DND-41 (cell line): ENCODE measurements around the gene ATP6V0E1.
"Not testable (repeated sequence)": the region's sequence is repeated elsewhere in the genome, so short reads cannot be mapped to it uniquely, and the experiment has no call there.

Source experiments
- ATAC-seq: fragments of 200-7000 bp; cut with Tn5 transposase; 3 replicates; pipeline ENCODE4 v1.9.1; 2021; ENCODE audit warnings: low read depth; ENCODE audit not compliant: insufficient read depth
- DNase-seq: peaks from one replicate; pipeline ENCODE4 v3.0.0-alpha.2; 2020
- H2AFZ ChIP-seq: 2 replicates; pipeline ENCODE4 v1.6.0; 2012; ENCODE audit warnings: low read depth, low read length
- H3K27ac ChIP-seq: 2 replicates; pipeline ENCODE4 v1.5.1; 2012; ENCODE audit warnings: low read length, inconsistent platforms
- H3K27me3 ChIP-seq: fragments of 200-600 bp; sonication (generic); 2 replicates; pipeline ENCODE4 v1.6.0; 2012; ENCODE audit warnings: low read length, mild to moderate bottlenecking, inconsistent platforms; ENCODE audit not compliant: insufficient read depth, poor library complexity
- H3K36me3 ChIP-seq: 2 replicates; pipeline ENCODE4 v1.5.1; 2012; ENCODE audit warnings: low read length, inconsistent platforms; ENCODE audit not compliant: insufficient read depth
- H3K4me1 ChIP-seq: 2 replicates; pipeline ENCODE4 v1.5.1; 2012; ENCODE audit warnings: mild to moderate bottlenecking, low read length; ENCODE audit not compliant: insufficient read depth
- H3K4me2 ChIP-seq: 2 replicates; pipeline ENCODE4 v1.6.0; 2012; ENCODE audit warnings: mild to moderate bottlenecking, moderate library complexity, low read length, inconsistent platforms; ENCODE audit not compliant: insufficient read depth
- H3K4me3 ChIP-seq, 2 experiments: fragments of 200-600 bp in 1 of 2; shearing (Covaris generic) in 1 of 2; 2 replicates each; pipeline ENCODE4 v1.5.1; 2012 to 2016; ENCODE audit warnings: inconsistent platforms in 2 of 2, low read length in 2 of 2, mild to moderate bottlenecking in 2 of 2, low read depth in 1 of 2, moderate library complexity in 1 of 2
- H3K79me2 ChIP-seq: 2 replicates; pipeline ENCODE4 v1.6.0; 2012; ENCODE audit warnings: low read length, inconsistent platforms; ENCODE audit not compliant: insufficient read depth
- H3K9ac ChIP-seq: 2 replicates; pipeline ENCODE4 v1.6.0; 2012; ENCODE audit warnings: low read depth, mild to moderate bottlenecking, inconsistent platforms, low read length, moderate library complexity
- H3K9me3 ChIP-seq: 2 replicates; pipeline ENCODE4 v1.5.1; 2012; ENCODE audit warnings: low read length, moderate library complexity, mild to moderate bottlenecking, inconsistent platforms; ENCODE audit not compliant: insufficient read depth, severe bottlenecking
- H4K20me1 ChIP-seq: 2 replicates; pipeline ENCODE4 v1.6.0; 2012; ENCODE audit warnings: low read length; ENCODE audit not compliant: insufficient read depth
- EZH2 ChIP-seq: IDR thresholded peaks from 3 replicates; pipeline ENCODE4 v1.6.1; 2012; ENCODE audit warnings: borderline replicate concordance, low read depth, mild to moderate bottlenecking, moderate library complexity, low read length, inconsistent platforms; ENCODE audit not compliant: severe bottlenecking
- TF ChIP-seq, protein P1 (sequence below): IDR thresholded peaks from 2 replicates; pipeline ENCODE4 v1.5.1; 2012; ENCODE audit warnings: borderline replicate concordance, low read length, moderate library complexity, mild to moderate bottlenecking; ENCODE audit not compliant: poor library complexity, severe bottlenecking; ENCODE audit errors: extremely low read depth

ATP6V0E1 gene

GRCh38 chr5:173027905-173028304, 44.3 kb downstream of the ATP6V0E1 start:
- H3K4me2 ChIP-seq = no peak overlapping the region
- H3K36me3 ChIP-seq = peaks cover 22% of the 10 kb centered on the region
- peaks cover 79% of the 10 kb centered on the region for H3K79me2 ChIP-seq
- no peak overlapping the region for H3K27ac ChIP-seq
- H3K4me1 ChIP-seq = no peaks in the 10 kb centered on the region
- no peak overlapping the region for H3K4me3 ChIP-seq
- H4K20me1 ChIP-seq = peaks cover 40% of the 10 kb centered on the region; the same call in 1 of the 2 replicates
- H3K27me3 ChIP-seq = no peaks in the 10 kb centered on the region
- H3K9ac ChIP-seq = no peak overlapping the region
- DNase-seq (no peak), ATAC-seq (no peak)
- TF ChIP-seq, protein P1, sequence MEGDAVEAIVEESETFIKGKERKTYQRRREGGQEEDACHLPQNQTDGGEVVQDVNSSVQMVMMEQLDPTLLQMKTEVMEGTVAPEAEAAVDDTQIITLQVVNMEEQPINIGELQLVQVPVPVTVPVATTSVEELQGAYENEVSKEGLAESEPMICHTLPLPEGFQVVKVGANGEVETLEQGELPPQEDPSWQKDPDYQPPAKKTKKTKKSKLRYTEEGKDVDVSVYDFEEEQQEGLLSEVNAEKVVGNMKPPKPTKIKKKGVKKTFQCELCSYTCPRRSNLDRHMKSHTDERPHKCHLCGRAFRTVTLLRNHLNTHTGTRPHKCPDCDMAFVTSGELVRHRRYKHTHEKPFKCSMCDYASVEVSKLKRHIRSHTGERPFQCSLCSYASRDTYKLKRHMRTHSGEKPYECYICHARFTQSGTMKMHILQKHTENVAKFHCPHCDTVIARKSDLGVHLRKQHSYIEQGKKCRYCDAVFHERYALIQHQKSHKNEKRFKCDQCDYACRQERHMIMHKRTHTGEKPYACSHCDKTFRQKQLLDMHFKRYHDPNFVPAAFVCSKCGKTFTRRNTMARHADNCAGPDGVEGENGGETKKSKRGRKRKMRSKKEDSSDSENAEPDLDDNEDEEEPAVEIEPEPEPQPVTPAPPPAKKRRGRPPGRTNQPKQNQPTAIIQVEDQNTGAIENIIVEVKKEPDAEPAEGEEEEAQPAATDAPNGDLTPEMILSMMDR = no peak
- no peak for TF ChIP-seq EZH2
- no peak overlapping the region for H2AFZ ChIP-seq
- no peaks in the 10 kb centered on the region for H3K9me3 ChIP-seq

- Histone ChIP-seq H3K27me3 (no peaks in the 10 kb centered on the region), H3K27ac (no peak overlapping the region), H4K20me1 (peaks cover 46% of the 10 kb centered on the region; the same call in 1 of the 2 replicates), H3K36me3 (peaks cover 20% of the 10 kb centered on the region), H3K9me3 (no peaks in the 10 kb centered on the region), H3K4me1 (no peaks in the 10 kb centered on the region), H3K9ac (no peak overlapping the region), H2AFZ (no peak overlapping the region), H3K4me2 (no peak overlapping the region), H3K4me3 (no peak overlapping the region), H3K79me2 (peaks cover 75% of the 10 kb centered on the region)
- no peak for ATAC-seq
- no peak for TF ChIP-seq EZH2
- TF ChIP-seq, protein P1 = no peak
- DNase-seq = no peak
Observed at GRCh38 chr5:173028811-173029327, 45.3 kb downstream of the ATP6V0E1 start.

GRCh38 chr5:173029499-173029921, 45.9 kb downstream of the ATP6V0E1 start:
- Histone ChIP-seq H3K9me3 (no peaks in the 10 kb centered on the region), H3K4me3 (no peak overlapping the region), H3K27ac (no peak overlapping the region), H4K20me1 (peaks cover 46% of the 10 kb centered on the region; the same call in 1 of the 2 replicates), H3K79me2 (peaks cover 71% of the 10 kb centered on the region), H3K4me1 (no peaks in the 10 kb centered on the region), H3K36me3 (peaks cover 26% of the 10 kb centered on the region), H3K9ac (no peak overlapping the region), H3K4me2 (no peak overlapping the region), H2AFZ (no peak overlapping the region), H3K27me3 (no peaks in the 10 kb centered on the region)
- TF ChIP-seq EZH2 = no peak
- TF ChIP-seq, protein P1 = no peak
- ATAC-seq (no peak), DNase-seq (no peak)

- peaks cover 52% of the 10 kb centered on the region for H3K79me2 ChIP-seq
Observed at GRCh38 chr5:173032096-173032495, 48.5 kb downstream of the ATP6V0E1 start.

More at GRCh38 chr5:173032096-173032495, 48.5 kb downstream of the ATP6V0E1 start:
- peaks cover 44% of the 10 kb centered on the region for H3K36me3 ChIP-seq
- peaks cover 35% of the 10 kb centered on the region; the same call in 1 of the 2 replicates for H4K20me1 ChIP-seq
- not testable (repeated sequence) for H2AFZ ChIP-seq, H3K4me3 ChIP-seq, H3K27me3 ChIP-seq, H3K4me2 ChIP-seq, H3K9ac ChIP-seq, DNase-seq, H3K4me1 ChIP-seq, ATAC-seq, H3K9me3 ChIP-seq, H3K27ac ChIP-seq
